Renal cortical epithelial cell (primary cell): Measurements from ENCODE around the gene MYH9. TPM values are rescaled to one million over a fixed set of nuclear protein-coding genes. Genes with fewer than 3 reads are reported as not detected.

ENCODE experiments used
- DNase-seq: peaks from one replicate; pipeline ENCODE4 v3.0.0-alpha.2; 2011; ENCODE audit warnings: low read depth
- total RNA-seq: library from RNA; depleted of rRNA; stranded (reverse); fragments of >200 nt; gene quantifications from 2 replicates; pipeline ENCODE4 v1.2.3, GENCODE V29; 2014

MYH9 gene
- total RNA-seq, 1 donor from 2014 or later = 1,268 TPM

DNA sequence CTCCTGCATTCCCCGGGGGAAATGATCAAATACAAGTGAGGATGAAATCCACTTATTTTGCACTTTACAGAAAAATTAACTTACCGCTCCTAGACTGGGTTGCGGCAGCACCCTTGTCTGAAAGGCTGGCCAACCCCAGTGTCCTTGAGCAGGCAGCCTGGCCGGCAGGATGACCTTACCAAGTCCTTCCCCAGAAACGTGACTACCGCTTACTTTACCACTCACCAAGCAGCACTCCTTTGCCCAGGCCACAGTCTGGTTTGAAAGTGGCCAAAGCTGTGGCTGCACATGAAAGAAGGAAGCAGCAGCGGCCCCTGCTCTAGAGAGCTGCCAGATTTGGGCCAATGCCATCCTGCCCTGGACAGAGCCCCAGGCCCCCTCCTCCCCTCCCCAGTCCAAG lies 20.3 kb downstream of the MYH9 start:
- no peak for DNase-seq

DNA sequence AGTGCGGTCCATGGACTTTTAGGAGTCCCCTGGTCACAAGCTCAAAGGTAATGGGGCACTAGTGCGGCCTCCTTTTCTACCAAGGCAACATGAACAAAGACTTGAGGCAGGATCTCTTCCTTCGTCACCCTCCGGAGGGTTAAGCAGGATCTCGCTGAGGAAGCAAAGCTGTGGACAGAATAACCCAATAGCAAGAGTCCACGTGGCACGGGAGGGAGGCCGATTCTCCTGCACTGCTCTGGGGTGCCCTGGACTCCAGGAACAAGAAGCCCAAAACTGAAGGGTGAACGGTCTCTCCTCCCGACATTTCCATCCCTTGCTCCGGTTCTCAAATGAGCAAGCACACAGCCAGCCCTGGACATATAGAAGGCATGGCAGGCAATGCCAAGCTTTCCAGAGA lies 20.7 kb downstream of the MYH9 start:
- DNase-seq = no peak

GRCh38 chr22:36366291-36366708 lies 21.5 kb downstream of the MYH9 start:
- peak; percentile 68 for DNase-seq

DNA sequence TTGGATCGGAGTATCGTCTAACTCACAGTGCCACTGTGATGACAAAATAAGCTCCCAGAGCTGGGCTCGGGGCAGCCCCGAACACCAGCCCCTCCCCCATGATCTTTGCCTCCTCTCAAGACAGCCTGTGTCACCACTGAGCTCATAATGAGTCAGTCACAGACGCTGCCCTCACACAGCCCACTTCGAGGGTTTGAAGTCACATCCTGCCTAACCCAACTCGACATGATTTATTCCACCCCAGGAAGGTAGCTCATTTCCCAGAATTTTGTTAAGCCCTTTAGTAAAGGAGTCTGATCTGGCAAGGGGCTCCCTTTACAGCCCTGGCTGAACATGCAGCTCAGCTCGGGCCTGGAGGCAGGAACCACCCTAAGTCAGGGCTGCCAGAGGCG lies 22.8 kb downstream of the MYH9 start:
- DNase-seq = peak; percentile 95

DNA sequence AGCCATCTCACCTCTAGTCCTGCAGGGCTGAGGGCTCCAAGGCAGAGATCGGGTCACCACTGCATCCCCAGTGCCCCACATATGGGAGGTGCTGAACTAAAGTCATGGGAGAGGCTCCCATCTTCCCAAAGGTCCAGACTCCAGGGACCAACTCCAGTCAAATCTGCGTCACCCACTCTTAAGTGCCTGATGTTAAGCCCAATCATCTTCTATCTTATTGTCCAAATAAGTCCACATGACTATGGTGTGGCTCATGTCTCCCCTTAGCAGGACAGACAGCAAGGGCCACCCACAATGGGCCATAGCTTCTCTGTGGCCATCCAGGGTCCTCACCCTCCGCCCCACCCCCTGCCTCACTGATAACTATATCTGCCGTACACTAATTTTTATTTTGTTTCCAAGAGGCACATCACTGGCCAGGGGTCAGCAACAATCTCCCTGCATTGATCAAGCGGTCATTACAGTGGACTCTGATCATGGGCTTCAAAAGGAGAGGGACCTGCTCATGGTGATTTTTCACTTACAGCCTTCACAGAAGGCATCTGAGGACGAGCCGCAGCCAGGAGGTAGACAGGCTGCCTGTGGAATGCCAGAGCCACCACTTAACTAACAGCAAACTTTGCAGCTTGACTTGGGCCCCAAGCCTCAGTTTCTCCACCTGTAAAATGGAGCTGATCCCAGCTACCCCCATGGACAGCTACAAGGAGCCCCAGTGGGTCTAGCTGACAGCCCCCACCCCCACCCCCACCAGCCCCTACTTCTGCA lies 23.3 kb downstream of the MYH9 start:
- DNase-seq = no peak

- no peak for DNase-seq
Observed at GRCh38 chr22:36363349-36363981, 24.3 kb downstream of the MYH9 start.

DNA sequence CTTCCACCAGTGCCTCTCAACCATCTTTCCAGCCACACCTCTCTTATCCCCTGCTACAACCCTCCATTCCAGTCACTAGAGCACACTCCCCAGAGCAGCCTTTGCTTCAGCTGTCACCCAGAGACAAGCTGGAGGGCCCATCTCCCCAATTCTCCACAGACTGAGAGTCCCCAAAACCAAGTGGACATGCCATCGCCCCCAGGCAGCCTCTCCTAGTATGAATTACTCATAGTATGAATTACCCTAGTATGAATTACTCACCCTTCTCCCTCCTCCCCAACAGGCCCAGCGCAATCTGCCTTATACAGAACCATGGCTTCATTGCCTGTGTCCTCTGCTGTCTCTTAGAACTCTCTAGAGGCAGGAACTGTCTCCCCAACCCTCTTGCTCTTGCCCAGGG lies 24.8 kb downstream of the MYH9 start:
- no peak for DNase-seq

GRCh38 chr22:36362075-36362474 lies 25.7 kb downstream of the MYH9 start:
- DNase-seq = no peak

- no peak for DNase-seq
Observed at GRCh38 chr22:36360871-36361383, 26.8 kb downstream of the MYH9 start.

DNA sequence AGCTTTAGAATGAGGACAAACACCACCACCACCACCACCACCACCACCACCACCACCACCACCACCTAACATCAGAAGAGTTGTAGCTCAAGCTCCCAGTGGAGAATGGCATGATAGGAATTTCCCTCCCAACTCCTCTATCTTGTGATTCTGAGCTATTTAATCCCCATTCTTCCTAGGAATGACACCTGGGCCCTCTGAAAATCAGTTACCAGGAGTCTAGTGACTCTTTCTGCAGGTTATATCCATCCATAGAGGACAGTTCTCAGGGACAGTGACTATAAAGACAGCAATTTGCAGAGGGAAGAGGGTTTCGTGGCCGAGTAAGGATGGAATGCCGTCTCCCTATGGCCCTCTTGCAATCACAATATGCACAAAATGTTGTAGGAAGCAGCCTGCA lies 27.8 kb downstream of the MYH9 start:
- peak; percentile 58 for DNase-seq

DNA sequence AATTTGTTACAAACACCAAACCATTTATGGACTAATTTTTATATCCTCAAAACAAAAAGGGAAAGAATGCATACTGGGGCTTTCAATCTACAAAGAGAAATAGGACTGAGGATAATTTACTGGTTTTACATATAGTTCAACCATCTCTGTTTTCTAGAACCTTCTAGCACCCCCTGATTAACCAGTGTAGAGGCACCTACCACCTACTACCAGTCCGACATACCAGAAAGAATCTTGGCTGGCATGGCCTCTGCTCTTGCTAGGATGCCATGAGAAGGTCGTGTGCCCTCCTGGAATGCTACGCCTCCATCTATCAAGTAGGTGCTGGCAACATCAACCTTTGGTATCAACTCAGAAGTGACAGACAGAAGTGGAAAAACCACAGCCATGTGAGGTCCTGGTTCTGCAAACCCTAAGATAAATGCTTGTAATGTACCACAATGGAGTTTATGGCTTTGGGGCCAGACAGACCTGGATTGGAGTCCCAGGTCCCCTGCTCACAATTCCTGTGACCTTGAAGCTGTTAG lies 28.2 kb downstream of the MYH9 start:
- no peak for DNase-seq

GRCh38 chr22:36358533-36359469 lies 29.0 kb downstream of the MYH9 start:
- DNase-seq = no peak

- no peak for DNase-seq
Observed at GRCh38 chr22:36356708-36357624, 30.8 kb downstream of the MYH9 start.

DNA sequence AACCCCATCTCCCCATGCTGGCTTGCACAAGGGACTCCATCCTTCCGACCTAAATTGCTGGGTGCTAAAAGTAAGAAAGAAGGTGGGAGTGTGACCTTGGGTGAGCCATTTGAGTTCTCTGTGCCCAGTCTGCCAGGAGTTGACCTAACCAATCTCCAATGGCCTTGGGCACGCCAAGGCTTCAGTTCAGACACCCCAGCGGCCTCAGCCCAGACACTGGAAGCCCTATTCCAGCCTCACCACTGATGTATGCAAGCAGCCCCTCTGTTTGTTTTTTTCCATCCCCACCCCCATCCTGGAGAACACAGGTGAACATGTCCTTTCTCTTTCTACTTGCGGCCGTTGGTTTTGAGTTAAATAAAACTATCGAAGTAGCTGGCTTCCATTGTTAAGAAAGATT lies 31.9 kb downstream of the MYH9 start:
- DNase-seq = no peak

- no peak for DNase-seq
Observed at GRCh38 chr22:36355362-36355761, 32.4 kb downstream of the MYH9 start.

GRCh38 chr22:36352803-36353507 lies 34.8 kb downstream of the MYH9 start:
- DNase-seq = no peak

DNA sequence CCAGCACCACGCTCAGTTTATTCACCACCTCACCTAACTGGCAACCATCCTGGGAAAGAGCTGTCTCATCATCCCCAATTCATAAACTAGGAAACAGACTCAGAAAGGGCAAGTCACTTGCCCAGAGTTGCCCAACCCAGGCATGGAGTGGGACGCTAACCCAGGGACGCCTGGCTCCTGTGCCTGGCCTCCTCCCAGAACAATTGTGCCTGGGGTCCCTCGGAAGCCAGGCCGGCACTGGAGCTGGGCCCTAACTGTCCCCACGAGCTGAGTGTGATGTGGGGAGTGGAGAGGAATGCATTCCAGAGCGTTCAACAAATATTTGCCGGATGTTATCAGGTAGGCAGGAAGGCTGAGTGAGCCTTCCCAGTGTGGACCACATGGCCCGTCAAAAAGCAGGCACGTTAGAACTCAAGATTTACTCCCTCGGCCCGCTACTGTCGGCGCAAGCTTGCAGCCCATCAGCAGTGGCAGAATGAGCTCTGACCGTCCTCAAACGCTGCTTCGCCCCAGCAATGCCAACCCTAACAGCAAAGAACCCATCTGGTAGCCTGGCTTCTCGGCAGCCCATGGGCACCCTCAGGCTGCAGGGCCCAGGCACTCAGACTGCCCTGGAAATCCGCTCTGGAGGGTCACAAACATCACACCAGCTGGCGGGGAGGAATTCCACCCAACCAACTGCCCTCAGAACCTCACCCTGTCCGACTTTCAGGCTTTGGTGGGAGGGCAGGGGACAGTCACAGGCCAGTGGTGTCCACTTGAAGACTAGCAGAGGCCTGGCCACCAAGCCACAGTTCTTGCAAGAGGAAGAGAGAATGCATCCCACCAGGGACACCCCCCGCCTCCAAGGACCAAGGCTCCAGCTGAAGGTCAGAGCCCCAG lies 35.6 kb downstream of the MYH9 start:
- no peak for DNase-seq

- DNase-seq = peak; percentile 87
Observed at GRCh38 chr22:36350751-36351594, 36.8 kb downstream of the MYH9 start.
